Measurements from ENCODE around the gene TEKT2. TPM values are rescaled to one million over a fixed set of nuclear protein-coding genes. Genes with fewer than 3 reads are reported as not detected.

TEKT2 gene
- total and polyA plus RNA-seq, 9 donors, result 0.12 to 22.5 (median 1.4) TPM

GRCh38 chr1:36068866-36069265 lies 15.0 kb upstream of the TEKT2 start:
- DNase-seq, result no peak
- intact Hi-C loops (cut with DNase I), result loop anchor here in 1 of 4 donors (5.0 kb wide), 1 partner anchor 1438 kb away; no protein-coding TSS in a partner anchor
- TF ChIP-seq EP300 (IDR thresholded peaks at IDR 0.05) (no peak), POLR2A (IDR thresholded peaks at IDR 0.05) (no peak), CTCF (IDR thresholded peaks at IDR 0.05) (no peak)
- 77 to 89% (median 84%) methylated on average over 2 of the region's 2 CpGs for WGBS, 3 donors
- H3K4me3 ChIP-seq, result no peak overlapping the region
- no peaks in the 10 kb centered on the region for H3K9me3 ChIP-seq
- no peaks in the 10 kb centered on the region for H3K27me3 ChIP-seq
- H3K36me3 ChIP-seq, result no peaks in the 10 kb centered on the region
- H3K4me1 ChIP-seq (ENCODE audit: insufficient read depth), result no peaks in the 10 kb centered on the region
- H3K27ac ChIP-seq, result no peak overlapping the region

- intact Hi-C loops (cut with DNase I), result no loop called here
- WGBS, 3 donors, result 77 to 85% (median 84%) methylated on average over 2 of the region's 2 CpGs
- Histone ChIP-seq H3K4me3 (no peak overlapping the region), H3K9me3 (no peaks in the 10 kb centered on the region), H3K36me3 (no peaks in the 10 kb centered on the region), H3K27me3 (no peaks in the 10 kb centered on the region), H3K27ac (no peak overlapping the region), H3K4me1 (ENCODE audit: insufficient read depth) (no peaks in the 10 kb centered on the region)
- DNase-seq, result no peak
- TF ChIP-seq EP300 (IDR thresholded peaks at IDR 0.05), result no peak
- no peak for TF ChIP-seq CTCF (IDR thresholded peaks at IDR 0.05)
- TF ChIP-seq POLR2A (IDR thresholded peaks at IDR 0.05), result no peak
Observed at GRCh38 chr1:36070349-36070748, 13.5 kb upstream of the TEKT2 start.

GRCh38 chr1:36076979-36077573 lies 6.8 kb upstream of the TEKT2 start:
- DNase-seq, result no peak
- WGBS, 3 donors, result 18 to 37% (median 23%) methylated on average over 4 of the region's 4 CpGs
- intact Hi-C loops (cut with DNase I), result no loop called here
- Histone ChIP-seq H3K27ac (no peak overlapping the region), H3K36me3 (no peaks in the 10 kb centered on the region), H3K27me3 (no peaks in the 10 kb centered on the region), H3K4me1 (ENCODE audit: insufficient read depth) (no peaks in the 10 kb centered on the region), H3K4me3 (no peak overlapping the region), H3K9me3 (no peaks in the 10 kb centered on the region)
- TF ChIP-seq EP300 (IDR thresholded peaks at IDR 0.05) (no peak), CTCF (IDR thresholded peaks at IDR 0.05) (no peak), POLR2A (IDR thresholded peaks at IDR 0.05) (no peak)

- Histone ChIP-seq H3K27me3 (no peaks in the 10 kb centered on the region), H3K36me3 (no peaks in the 10 kb centered on the region), H3K4me3 (no peak overlapping the region), H3K9me3 (no peaks in the 10 kb centered on the region), H3K27ac (no peak overlapping the region), H3K4me1 (ENCODE audit: insufficient read depth) (peaks cover 4% of the 10 kb centered on the region)
- 52 to 63% (median 54%) methylated on average over 3 of the region's 3 CpGs for whole genome bisulfite sequencing, 3 donors
- DNase-seq, result no peak
- intact Hi-C loops (cut with DNase I), result no loop called here
- TF ChIP-seq POLR2A (IDR thresholded peaks at IDR 0.05) (no peak), CTCF (IDR thresholded peaks at IDR 0.05) (no peak), EP300 (IDR thresholded peaks at IDR 0.05) (no peak)
Observed at GRCh38 chr1:36080236-36080635, 3.7 kb upstream of the TEKT2 start.
